Endothelial cell of umbilical vein (primary cell): ENCODE measurements around the gene KLHL30. TPM values are rescaled to one million over a fixed set of nuclear protein-coding genes. Genes with fewer than 3 reads are reported as not detected.

Source experiments
- BruUV-seq: library from RNA; stranded (reverse); fragments of 400-500 nt; replicated peaks from 2 replicates; lab custom pipeline; 2021; lab: Mats Ljungman, UMichigan
- CTCF ChIA-PET: fragments of 300-600, 350-600 bp; sonication (Branson Sonifier 250); formaldehyde crosslinking; loops from one replicate; lab custom pipeline; 2021; ENCODE audit warnings: antibody characterized with exemption, inconsistent platforms; lab: Charles Lee
- POLR2A ChIA-PET: fragments of 300-600, 350-600 bp; sonication (Branson Sonifier 250); formaldehyde crosslinking; loops from one replicate; lab custom pipeline; 2021; ENCODE audit warnings: antibody characterized with exemption, inconsistent platforms; lab: Charles Lee
- DNase-seq: peaks from one replicate; pipeline ENCODE4 v3.0.0-alpha.2; 2011; ENCODE audit warnings: low read depth, low spot score
- FAIRE-seq: peaks from 2 replicates; lab custom pipeline; 2011; peaks lifted over from hg19 to GRCh38; lab: Jason Lieb, UNC
- H2AFZ ChIP-seq: 2 replicates; pipeline ENCODE4 v1.6.0; 2012; ENCODE audit warnings: low read depth, low read length, control low read depth, inconsistent platforms
- H3K27ac ChIP-seq: 2 replicates; pipeline ENCODE4 v1.5.1; 2011; ENCODE audit warnings: low read depth, mild to moderate bottlenecking, control low read depth, low read length, moderate library complexity; ENCODE audit not compliant: insufficient read depth
- H3K27me3 ChIP-seq, 2 experiments: 2 replicates each; pipeline versions ENCODE4 v1.6.0 to v1.6.1; 2011; ENCODE audit warnings: low read length in 2 of 2, mixed read lengths in 1 of 2; ENCODE audit not compliant: control insufficient read depth in 2 of 2, insufficient read depth in 2 of 2
- H3K36me3 ChIP-seq, 2 experiments: 2 replicates in 1 of 2; 3 replicates in 1 of 2; pipeline ENCODE4 v1.5.1; 2011; ENCODE audit warnings: low read length in 2 of 2, mild to moderate bottlenecking in 1 of 2, moderate library complexity in 1 of 2; ENCODE audit not compliant: control insufficient read depth in 2 of 2, insufficient read depth in 2 of 2; ENCODE audit errors: extremely low read depth in 1 of 2
- H3K4me1 ChIP-seq: 3 replicates; pipeline ENCODE4 v1.5.1; 2011; ENCODE audit warnings: mild to moderate bottlenecking, low read length; ENCODE audit not compliant: control insufficient read depth, insufficient read depth; ENCODE audit errors: extremely low read depth
- H3K4me2 ChIP-seq: 2 replicates; pipeline ENCODE4 v1.6.1; 2011; ENCODE audit warnings: low read length, control low read depth, mixed read lengths; ENCODE audit not compliant: insufficient read depth
- H3K4me3 ChIP-seq, 3 experiments: fragments of 200-600 bp in 1 of 3; sonication (generic), shearing (Covaris generic) in 1 of 3; replicated peaks in 1 of 3; 2 replicates each; pipeline ENCODE4 v1.5.1; 2011 to 2016; ENCODE audit warnings: control low read depth in 3 of 3, low read length in 3 of 3, mild to moderate bottlenecking in 2 of 3, inconsistent platforms in 1 of 3, low read depth in 1 of 3, moderate library complexity in 1 of 3; ENCODE audit not compliant: insufficient read depth in 1 of 3
- H3K79me2 ChIP-seq: 2 replicates; pipeline ENCODE4 v1.6.0; 2012; ENCODE audit warnings: low read length, inconsistent platforms; ENCODE audit not compliant: control insufficient read depth, insufficient read depth
- H3K9ac ChIP-seq: replicated peaks from 2 replicates; pipeline ENCODE3; 2011; ENCODE audit warnings: low read length, control low read depth; ENCODE audit not compliant: insufficient read depth; ENCODE audit errors: extremely low read depth
- H3K9me1 ChIP-seq: replicated peaks from 3 replicates; pipeline ENCODE4 v1.6.0; 2011; ENCODE audit warnings: mild to moderate bottlenecking, low read length; ENCODE audit not compliant: control insufficient read depth, insufficient read depth; ENCODE audit errors: extremely low read depth
- H3K9me3 ChIP-seq: replicated peaks from 2 replicates; pipeline ENCODE4 v1.5.1; 2012; ENCODE audit warnings: low read length, inconsistent platforms; ENCODE audit not compliant: control insufficient read depth, insufficient read depth
- H4K20me1 ChIP-seq: replicated peaks from 2 replicates; pipeline ENCODE3; 2011; ENCODE audit warnings: mild to moderate bottlenecking, low read length; ENCODE audit not compliant: control insufficient read depth, insufficient read depth; ENCODE audit errors: extremely low read depth
- EZH2 ChIP-seq: IDR thresholded peaks from 2 replicates; pipeline ENCODE4 v1.6.1; 2012; ENCODE audit warnings: borderline replicate concordance, low read depth, mild to moderate bottlenecking, moderate library complexity, low read length, inconsistent platforms; ENCODE audit not compliant: severe bottlenecking
- FOS ChIP-seq: IDR thresholded peaks from 2 replicates; pipeline ENCODE4 v1.6.1; 2011; ENCODE audit warnings: mild to moderate bottlenecking, low read length, moderate library complexity, borderline replicate concordance; ENCODE audit not compliant: insufficient read depth
- GATA2 ChIP-seq: IDR thresholded peaks from 2 replicates; pipeline ENCODE4 v1.7.0; 2011; ENCODE audit warnings: low read depth, mild to moderate bottlenecking, moderate library complexity, mixed read lengths, low read length; ENCODE audit not compliant: insufficient read length, insufficient read depth
- JUN ChIP-seq: IDR thresholded peaks from 2 replicates; pipeline ENCODE4 v1.6.1; 2011; ENCODE audit warnings: borderline replicate concordance, low read depth; ENCODE audit not compliant: insufficient read length, insufficient read depth
- MYC ChIP-seq: IDR thresholded peaks from one replicate; pipeline ENCODE4 v1.6.1; 2011; ENCODE audit warnings: mild to moderate bottlenecking, low read depth, low read length
- POLR2A ChIP-seq: IDR thresholded peaks from 2 replicates; pipeline ENCODE4 v1.6.1; 2012; ENCODE audit warnings: low read depth, mild to moderate bottlenecking, control low read depth, low read length
- POLR2AphosphoS5 ChIP-seq: IDR thresholded peaks from 2 replicates; pipeline ENCODE4 v1.6.1; 2012; ENCODE audit warnings: low read depth, mild to moderate bottlenecking, control low read depth, low read length, moderate library complexity; ENCODE audit not compliant: insufficient read depth
- dilution Hi-C: fragments of 300-500 bp; cut with MboI; formaldehyde crosslinking; loops from one replicate; pipeline ENCODE4 v1.15.0; 2019; ENCODE audit warnings: low sequenced_read_pairs; ENCODE audit not compliant: extremely low pct_ligation_motif_present
- intact Hi-C: fragments of 100-400 bp; cut with micrococcal nuclease; formaldehyde crosslinking; loops from one replicate; pipeline ENCODE4 v1.10.0; 2022
- polyA plus RNA-seq, 4 experiments: library from polyadenylated mRNA; depleted of rRNA in 3 of 4; stranded (reverse) in 3 of 4; unstranded in 1 of 4; fragments of >200 nt; gene quantifications; 2 replicates each; pipeline versions ENCODE4 v1.2.1 to v1.2.3, GENCODE V29; 2011 to 2012; ENCODE audit warnings: missing spikeins in 1 of 4
- total RNA-seq: library from RNA; stranded (reverse); gene quantifications from 2 replicates; pipeline ENCODE4 v1.2.3, GENCODE V29; 2021
- TF ChIP-seq, protein P1 (sequence below), 2 donors: IDR thresholded peaks; 1 replicate in 1 of 2; 2 replicates in 1 of 2; pipeline ENCODE4 v1.5.1; 2011; ENCODE audit warnings: low read length in 2 of 2, mild to moderate bottlenecking in 2 of 2, moderate library complexity in 2 of 2, control low read depth in 1 of 2, inconsistent platforms in 1 of 2, low read depth in 1 of 2; ENCODE audit not compliant: insufficient read depth in 1 of 2; ENCODE audit errors: extremely low read depth in 1 of 2
- TF ChIP-seq, protein P2 (sequence below): IDR thresholded peaks from 2 replicates; pipeline ENCODE4 v1.6.1; 2011; ENCODE audit not compliant: insufficient read depth, insufficient read length

KLHL30 gene
- total and polyA plus RNA-seq, 2 donors (not counting 3 experiments of a cell fraction or from before 2014, with no cell fraction given), result not detected

DNA sequence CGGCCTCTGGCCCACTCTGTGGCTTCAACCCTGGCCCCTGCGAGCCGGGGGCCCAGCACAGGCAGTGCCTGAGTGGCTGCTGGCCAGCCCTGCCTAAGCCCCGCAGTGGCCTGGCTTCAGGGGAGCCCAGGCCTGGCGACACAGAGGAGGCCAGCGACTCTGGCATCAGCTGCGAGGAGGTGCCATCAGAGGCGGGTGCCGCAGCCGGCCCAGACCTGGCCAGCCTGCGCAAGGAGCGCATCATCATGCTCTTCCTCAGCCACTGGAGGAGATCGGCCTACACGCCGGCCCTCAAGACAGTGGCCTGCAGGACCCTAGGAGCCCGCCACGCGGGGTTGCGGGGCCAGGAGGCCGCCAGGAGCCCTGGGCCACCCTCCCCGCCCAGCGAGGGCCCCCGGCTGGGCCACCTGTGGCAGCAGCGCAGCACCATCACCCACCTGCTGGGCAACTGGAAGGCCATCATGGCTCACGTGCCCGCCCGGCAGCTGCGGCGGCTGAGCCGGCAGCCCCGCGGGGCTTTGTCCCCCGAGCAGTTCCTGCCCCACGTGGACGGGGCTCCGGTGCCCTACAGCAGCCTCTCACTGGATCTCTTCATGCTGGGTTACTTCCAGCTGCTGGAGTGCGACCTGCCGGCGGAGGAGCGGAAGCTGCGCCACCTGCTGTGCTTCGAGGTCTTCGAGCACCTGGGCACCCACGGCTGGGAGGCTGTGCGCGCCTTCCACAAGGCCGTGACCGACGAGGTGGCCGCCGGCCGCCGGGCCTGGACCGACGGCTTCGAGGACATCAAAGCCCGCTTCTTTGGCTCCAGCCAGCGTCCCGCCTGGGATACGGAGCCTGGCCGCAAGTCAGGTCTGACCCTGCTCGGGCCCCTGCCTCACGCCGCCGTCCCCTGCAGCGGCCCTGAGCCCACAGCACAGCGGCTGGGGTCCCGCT lies 7.5 kb upstream of the KLHL30 start:
- H3K4me3 ChIP-seq, result no peak overlapping the region
- ChIA-PET POLR2A (no interaction called here), CTCF (no interaction called here)
- H3K9me3 ChIP-seq, result no peaks in the 10 kb centered on the region
- no peak for DNase-seq
- BruUV-seq, result no TSS peak
- no peak overlapping the region for H3K4me2 ChIP-seq
- H3K4me1 ChIP-seq, result no peaks in the 10 kb centered on the region
- FAIRE-seq, result no peak
- TF ChIP-seq MYC (no peak), JUN (no peak), POLR2AphosphoS5 (no peak), GATA2 (no peak), EZH2 (no peak), POLR2A (no peak), FOS (no peak)
- TF ChIP-seq, protein P1, sequence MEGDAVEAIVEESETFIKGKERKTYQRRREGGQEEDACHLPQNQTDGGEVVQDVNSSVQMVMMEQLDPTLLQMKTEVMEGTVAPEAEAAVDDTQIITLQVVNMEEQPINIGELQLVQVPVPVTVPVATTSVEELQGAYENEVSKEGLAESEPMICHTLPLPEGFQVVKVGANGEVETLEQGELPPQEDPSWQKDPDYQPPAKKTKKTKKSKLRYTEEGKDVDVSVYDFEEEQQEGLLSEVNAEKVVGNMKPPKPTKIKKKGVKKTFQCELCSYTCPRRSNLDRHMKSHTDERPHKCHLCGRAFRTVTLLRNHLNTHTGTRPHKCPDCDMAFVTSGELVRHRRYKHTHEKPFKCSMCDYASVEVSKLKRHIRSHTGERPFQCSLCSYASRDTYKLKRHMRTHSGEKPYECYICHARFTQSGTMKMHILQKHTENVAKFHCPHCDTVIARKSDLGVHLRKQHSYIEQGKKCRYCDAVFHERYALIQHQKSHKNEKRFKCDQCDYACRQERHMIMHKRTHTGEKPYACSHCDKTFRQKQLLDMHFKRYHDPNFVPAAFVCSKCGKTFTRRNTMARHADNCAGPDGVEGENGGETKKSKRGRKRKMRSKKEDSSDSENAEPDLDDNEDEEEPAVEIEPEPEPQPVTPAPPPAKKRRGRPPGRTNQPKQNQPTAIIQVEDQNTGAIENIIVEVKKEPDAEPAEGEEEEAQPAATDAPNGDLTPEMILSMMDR (IDR thresholded peaks at IDR 0.05; ENCODE audit: extremely low read depth in 1 of 2, insufficient read depth in 1 of 2, low read depth in 1 of 2, low read length in 2 of 2), result no peak
- TF ChIP-seq, protein P2, sequence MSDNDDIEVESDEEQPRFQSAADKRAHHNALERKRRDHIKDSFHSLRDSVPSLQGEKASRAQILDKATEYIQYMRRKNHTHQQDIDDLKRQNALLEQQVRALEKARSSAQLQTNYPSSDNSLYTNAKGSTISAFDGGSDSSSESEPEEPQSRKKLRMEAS, result no peak
- no peaks in the 10 kb centered on the region for H3K36me3 ChIP-seq
- no peaks in the 10 kb centered on the region for H4K20me1 ChIP-seq
- H3K9ac ChIP-seq, result no peak overlapping the region
- H3K79me2 ChIP-seq, result no peaks in the 10 kb centered on the region
- H3K27ac ChIP-seq, result no peak overlapping the region
- no peaks in the 10 kb centered on the region for H3K27me3 ChIP-seq
- dilution Hi-C loops (no loop called here), intact Hi-C loops (no loop called here)
- H3K9me1 ChIP-seq, result no peaks in the 10 kb centered on the region
- H2AFZ ChIP-seq, result no peak overlapping the region
